Hepatocyte (in vitro differentiated cells): ENCODE measurements around the gene GLRX. TPM values are rescaled to one million over a fixed set of nuclear protein-coding genes. Genes with fewer than 3 reads are reported as not detected.

ENCODE experiments used
- DNase-seq: peaks from one replicate; pipeline ENCODE4 v3.0.0-alpha.2; 2016; ENCODE audit warnings: low spot score
- H2AFZ ChIP-seq: fragments of 200-600 bp; sonication (generic); 2 replicates; pipeline ENCODE4 v1.6.0; 2016; ENCODE audit warnings: antibody characterized with exemption, mild to moderate bottlenecking
- H3K27ac ChIP-seq: fragments of 200-600 bp; sonication (generic); 2 replicates; pipeline ENCODE4 v1.5.1; 2016; ENCODE audit warnings: mild to moderate bottlenecking
- H3K27me3 ChIP-seq: fragments of 200-600 bp; sonication (generic); 2 replicates; pipeline ENCODE4 v1.6.1; 2016
- H3K36me3 ChIP-seq: fragments of 200-600 bp; sonication (generic); replicated peaks from 2 replicates; pipeline ENCODE4 v1.5.1; 2016; ENCODE audit warnings: low read depth; ENCODE audit not compliant: insufficient read depth
- H3K4me1 ChIP-seq: fragments of 200-600 bp; sonication (generic); 2 replicates; pipeline ENCODE4 v1.5.1; 2016; ENCODE audit warnings: mild to moderate bottlenecking, moderate library complexity; ENCODE audit not compliant: insufficient read depth
- H3K4me2 ChIP-seq: fragments of 200-600 bp; sonication (generic); 2 replicates; pipeline ENCODE4 v1.6.0; 2016
- H3K4me3 ChIP-seq: fragments of 200-600 bp; sonication (generic); 2 replicates; pipeline ENCODE4 v1.5.1; 2016; ENCODE audit warnings: mild to moderate bottlenecking
- H3K79me2 ChIP-seq: fragments of 200-600 bp; sonication (generic); 2 replicates; pipeline ENCODE4 v1.6.0; 2017; ENCODE audit warnings: mild to moderate bottlenecking
- H3K9me2 ChIP-seq: fragments of 200-600 bp; sonication (generic); replicated peaks from 2 replicates; pipeline ENCODE4 v1.6.0; 2017; ENCODE audit warnings: mild to moderate bottlenecking; ENCODE audit not compliant: insufficient read depth
- H3K9me3 ChIP-seq: fragments of 200-600 bp; sonication (generic); 2 replicates; pipeline ENCODE4 v1.5.1; 2016; ENCODE audit warnings: low read depth, mild to moderate bottlenecking
- H4K20me1 ChIP-seq: fragments of 200-600 bp; sonication (generic); 2 replicates; pipeline ENCODE4 v1.6.0; 2016; ENCODE audit warnings: mild to moderate bottlenecking; ENCODE audit not compliant: insufficient read depth, poor library complexity, severe bottlenecking
- EZH2 ChIP-seq: fragments of 200-600 bp; sonication (generic); IDR thresholded peaks from 2 replicates; pipeline ENCODE4 v1.6.1; 2016; ENCODE audit warnings: antibody characterized with exemption, mild to moderate bottlenecking, borderline replicate concordance
- EZH2phosphoT487 ChIP-seq: fragments of 200-600 bp; sonication (generic); IDR thresholded peaks from one replicate; pipeline ENCODE4 v1.6.1; 2018; ENCODE audit warnings: antibody characterized with exemption, mild to moderate bottlenecking, low read depth, moderate library complexity; ENCODE audit not compliant: unreplicated experiment, severe bottlenecking
- WGBS: methylation state at CpG from one replicate; pipeline ENCODE4 v1.1.6; 2016; ENCODE audit warnings: low lambda C conversion rate; ENCODE audit errors: missing lambda C conversion rate; 5-methylcytosine and 5-hydroxymethylcytosine counted together
- polyA plus RNA-seq: library from polyadenylated mRNA; unstranded; fragments of >200 nt; fragmentation: Nextera tagmentation; extraction: Ambion mirVana; gene quantifications from 2 replicates; pipeline ENCODE4 v1.2.1, GENCODE V29; 2016
- total RNA-seq: library from RNA; depleted of rRNA; stranded (reverse); fragments of >200 nt; gene quantifications from 2 replicates; pipeline ENCODE4 v1.2.3, GENCODE V29; 2014
- TF ChIP-seq, protein P1 (sequence below): fragments of 200-600 bp; sonication (generic); IDR thresholded peaks from 2 replicates; pipeline ENCODE4 v1.5.1; 2016; ENCODE audit warnings: antibody characterized with exemption, mild to moderate bottlenecking; ENCODE audit not compliant: poor library complexity

Gene GLRX
- total and polyA plus RNA-seq, 2 experiments from 2014 or later = 79.1 to 101 TPM

GRCh38 chr5:95868136-95868535, 45.6 kb upstream of the GLRX start:
- no peak overlapping the region for H3K4me2 ChIP-seq
- TF ChIP-seq EZH2 (no peak), EZH2phosphoT487 (no peak)
- TF ChIP-seq, protein P1, sequence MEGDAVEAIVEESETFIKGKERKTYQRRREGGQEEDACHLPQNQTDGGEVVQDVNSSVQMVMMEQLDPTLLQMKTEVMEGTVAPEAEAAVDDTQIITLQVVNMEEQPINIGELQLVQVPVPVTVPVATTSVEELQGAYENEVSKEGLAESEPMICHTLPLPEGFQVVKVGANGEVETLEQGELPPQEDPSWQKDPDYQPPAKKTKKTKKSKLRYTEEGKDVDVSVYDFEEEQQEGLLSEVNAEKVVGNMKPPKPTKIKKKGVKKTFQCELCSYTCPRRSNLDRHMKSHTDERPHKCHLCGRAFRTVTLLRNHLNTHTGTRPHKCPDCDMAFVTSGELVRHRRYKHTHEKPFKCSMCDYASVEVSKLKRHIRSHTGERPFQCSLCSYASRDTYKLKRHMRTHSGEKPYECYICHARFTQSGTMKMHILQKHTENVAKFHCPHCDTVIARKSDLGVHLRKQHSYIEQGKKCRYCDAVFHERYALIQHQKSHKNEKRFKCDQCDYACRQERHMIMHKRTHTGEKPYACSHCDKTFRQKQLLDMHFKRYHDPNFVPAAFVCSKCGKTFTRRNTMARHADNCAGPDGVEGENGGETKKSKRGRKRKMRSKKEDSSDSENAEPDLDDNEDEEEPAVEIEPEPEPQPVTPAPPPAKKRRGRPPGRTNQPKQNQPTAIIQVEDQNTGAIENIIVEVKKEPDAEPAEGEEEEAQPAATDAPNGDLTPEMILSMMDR = no peak
- no peaks in the 10 kb centered on the region for H3K9me2 ChIP-seq
- DNase-seq = no peak
- H3K27ac ChIP-seq = no peak overlapping the region
- H3K79me2 ChIP-seq = no peaks in the 10 kb centered on the region
- H3K4me3 ChIP-seq = no peak overlapping the region
- no peaks in the 10 kb centered on the region for H3K36me3 ChIP-seq
- peaks cover 28% of the 10 kb centered on the region for H3K4me1 ChIP-seq
- no peak overlapping the region for H2AFZ ChIP-seq
- H3K27me3 ChIP-seq = no peaks in the 10 kb centered on the region
- H4K20me1 ChIP-seq = no peaks in the 10 kb centered on the region
- H3K9me3 ChIP-seq = no peaks in the 10 kb centered on the region
- WGBS = 100% methylated on average over 4 of the region's 4 CpGs

- H3K9me2 ChIP-seq = no peaks in the 10 kb centered on the region
- no peak overlapping the region for H3K4me2 ChIP-seq
- H3K4me1 ChIP-seq = peaks cover 44% of the 10 kb centered on the region
- WGBS = 96% methylated on average over 1 of the region's 1 CpG
- no peak overlapping the region for H2AFZ ChIP-seq
- no peaks in the 10 kb centered on the region for H3K27me3 ChIP-seq
- H3K79me2 ChIP-seq = no peaks in the 10 kb centered on the region
- peak overlapping the region; percentile 89 for H3K27ac ChIP-seq
- H3K4me3 ChIP-seq = no peak overlapping the region
- H3K9me3 ChIP-seq = no peaks in the 10 kb centered on the region
- no peaks in the 10 kb centered on the region for H4K20me1 ChIP-seq
- no peaks in the 10 kb centered on the region for H3K36me3 ChIP-seq
- DNase-seq = no peak
- TF ChIP-seq, protein P1 = no peak
- TF ChIP-seq EZH2phosphoT487 (no peak), EZH2 (no peak)
Observed at GRCh38 chr5:95866435-95867040, 44.0 kb upstream of the GLRX start.

- 58% methylated on average over 6 of the region's 6 CpGs for WGBS
- no peaks in the 10 kb centered on the region for H3K27me3 ChIP-seq
- peak overlapping the region; percentile 11 for H3K4me2 ChIP-seq
- H2AFZ ChIP-seq = no peak overlapping the region
- peak; percentile 55 for DNase-seq
- no peak overlapping the region for H3K4me3 ChIP-seq
- H3K9me3 ChIP-seq = no peaks in the 10 kb centered on the region
- peaks cover 48% of the 10 kb centered on the region for H3K4me1 ChIP-seq
- TF ChIP-seq EZH2phosphoT487 (no peak), EZH2 (no peak)
- TF ChIP-seq, protein P1 = no peak
- H3K79me2 ChIP-seq = no peaks in the 10 kb centered on the region
- H3K27ac ChIP-seq = peak overlapping the region; percentile 89
- H4K20me1 ChIP-seq = no peaks in the 10 kb centered on the region
- no peaks in the 10 kb centered on the region for H3K36me3 ChIP-seq
- H3K9me2 ChIP-seq = no peaks in the 10 kb centered on the region
Observed at GRCh38 chr5:95864944-95865504, 42.5 kb upstream of the GLRX start.
